Measurements from ENCODE around the gene RMND5B. TPM values are rescaled to one million over a fixed set of nuclear protein-coding genes. Genes with fewer than 3 reads are reported as not detected.

Gene RMND5B
- total RNA-seq, 2 experiments from 2014 or later = 24.1 to 28.7 TPM

GRCh38 chr5:178176791-178177190, 46.0 kb downstream of the RMND5B start:
- H3K9me3 Mint-ChIP-seq (ENCODE audit: low read depth) = no peaks in the 10 kb centered on the region
- DNase-seq (no peak), ATAC-seq (no peak)
- no peak overlapping the region for H3K27ac Mint-ChIP-seq
- ChIA-PET POLR2A (no interaction called here), CTCF (interaction anchor here (1.1 to 1.7 kb wide), 2 partner anchors 9 to 87 kb away, joined by 3 read pairs; no protein-coding TSS in a partner anchor)
- H3K36me3 Mint-ChIP-seq (ENCODE audit: low read depth) = no peaks in the 10 kb centered on the region
- no peaks in the 10 kb centered on the region for H3K4me1 Mint-ChIP-seq
- no peak overlapping the region for H3K4me3 Mint-ChIP-seq
- H3K27me3 Mint-ChIP-seq = peaks cover 2% of the 10 kb centered on the region
- intact Hi-C loops (cut with DNase I, micrococcal nuclease) = no loop called here

- CTCF ChIA-PET = interaction anchor here (0.7 kb wide), 1 partner anchor 119 kb away, joined by 3 read pairs; no protein-coding TSS in a partner anchor
- Mint-ChIP-seq H3K27me3 (peaks cover 2% of the 10 kb centered on the region), H3K4me3 (no peak overlapping the region), H3K27ac (no peak overlapping the region), H3K4me1 (peaks cover 7% of the 10 kb centered on the region), H3K36me3 (ENCODE audit: low read depth) (no peaks in the 10 kb centered on the region), H3K9me3 (ENCODE audit: low read depth) (no peaks in the 10 kb centered on the region)
- DNase-seq (no peak), ATAC-seq (no peak)
- intact Hi-C loops (cut with DNase I, micrococcal nuclease) = no loop called here
- POLR2A ChIA-PET = no interaction called here
These were observed 46.8 kb downstream of the RMND5B start for GRCh38 chr5:178177569-178177968.

- ChIA-PET CTCF (interaction anchor here (0.6 to 1.4 kb wide), 2 partner anchors 118 to 611 kb away, joined by 3 to 4 read pairs; no protein-coding TSS in a partner anchor), POLR2A (interaction anchor here (0.6 kb wide), 2 partner anchors 9 to 33 kb away, joined by 3 read pairs; no protein-coding TSS in a partner anchor)
- Mint-ChIP-seq H3K27ac (no peak overlapping the region), H3K9me3 (ENCODE audit: low read depth) (no peaks in the 10 kb centered on the region), H3K4me1 (peaks cover 7% of the 10 kb centered on the region), H3K27me3 (peaks cover 2% of the 10 kb centered on the region), H3K4me3 (no peak overlapping the region), H3K36me3 (ENCODE audit: low read depth) (no peaks in the 10 kb centered on the region)
- DNase-seq (no peak), ATAC-seq (no peak)
- intact Hi-C loops (cut with DNase I, micrococcal nuclease) = no loop called here
These were observed 49.5 kb downstream of the RMND5B start for GRCh38 chr5:178180141-178180863.

- CTCF ChIA-PET = interaction anchor here (0.6 kb wide), 1 partner anchor 116 kb away, joined by 3 read pairs; no protein-coding TSS in a partner anchor
- no peak for DNase-seq
- Mint-ChIP-seq H3K9me3 (ENCODE audit: low read depth) (no peaks in the 10 kb centered on the region), H3K4me1 (peaks cover 7% of the 10 kb centered on the region), H3K27ac (no peak overlapping the region), H3K36me3 (ENCODE audit: low read depth) (no peaks in the 10 kb centered on the region), H3K27me3 (no peaks in the 10 kb centered on the region), H3K4me3 (no peak overlapping the region)
- peak; percentile 26 for ATAC-seq
- POLR2A ChIA-PET = interaction anchor here (1.5 kb wide), 1 partner anchor 22 kb away, joined by 3 read pairs; the partner anchor contains the start of gene HNRNPAB
- intact Hi-C loops (cut with DNase I, micrococcal nuclease) = no loop called here
These were observed 51.5 kb downstream of the RMND5B start for GRCh38 chr5:178182158-178182876.

- intact Hi-C loops (cut with DNase I, micrococcal nuclease) = no loop called here
- DNase-seq (no peak), ATAC-seq (peak; percentile 30)
- H3K4me3 Mint-ChIP-seq = no peak overlapping the region
- CTCF ChIA-PET = no interaction called here
- peaks cover 7% of the 10 kb centered on the region for H3K4me1 Mint-ChIP-seq
- POLR2A ChIA-PET = no interaction called here
- no peaks in the 10 kb centered on the region for H3K36me3 Mint-ChIP-seq (ENCODE audit: low read depth)
- H3K27me3 Mint-ChIP-seq = peaks cover 9% of the 10 kb centered on the region
- no peak overlapping the region for H3K27ac Mint-ChIP-seq
- no peaks in the 10 kb centered on the region for H3K9me3 Mint-ChIP-seq (ENCODE audit: low read depth)
These were observed 55.6 kb downstream of the RMND5B start for GRCh38 chr5:178186427-178186826.

GRCh38 chr5:178187014-178187413, 56.2 kb downstream of the RMND5B start, which contains the start of gene GMCL2:
Gene GMCL2 (minus strand): TSS chr5:178187371. CDS start chr5:178187299, 72 bp downstream.
- ChIA-PET CTCF (no interaction called here), POLR2A (no interaction called here)
- Mint-ChIP-seq H3K36me3 (ENCODE audit: low read depth) (no peaks in the 10 kb centered on the region), H3K9me3 (ENCODE audit: low read depth) (no peaks in the 10 kb centered on the region), H3K4me3 (no peak within 1 kb of the TSS), H3K4me1 (peaks cover 6% of the 10 kb centered on the region), H3K27me3 (peaks cover 9% of the 10 kb centered on the region), H3K27ac (no peak within 1 kb of the TSS)
- ATAC-seq (no peak), DNase-seq (no peak)
- intact Hi-C loops (cut with DNase I, micrococcal nuclease) = no loop called here

- ChIA-PET CTCF (interaction anchor here (1.4 kb wide), 1 partner anchor 18 kb away, joined by 4 read pairs; no protein-coding TSS in a partner anchor), POLR2A (interaction anchor here (0.6 to 0.8 kb wide), 2 partner anchors 9 to 15 kb away, joined by 3 read pairs; partner anchors contain the start of gene HNRNPAB)
- H3K27ac Mint-ChIP-seq = no peak overlapping the region
- DNase-seq = no peak
- no peaks in the 10 kb centered on the region for H3K36me3 Mint-ChIP-seq (ENCODE audit: low read depth)
- H3K4me3 Mint-ChIP-seq = no peak overlapping the region
- peaks cover 3% of the 10 kb centered on the region for H3K4me1 Mint-ChIP-seq
- intact Hi-C loops (cut with DNase I, micrococcal nuclease) = no loop called here
- no peak for ATAC-seq
- peaks cover 19% of the 10 kb centered on the region for H3K27me3 Mint-ChIP-seq
- no peaks in the 10 kb centered on the region for H3K9me3 Mint-ChIP-seq (ENCODE audit: low read depth)
These were observed 58.6 kb downstream of the RMND5B start for GRCh38 chr5:178189433-178189832.

GRCh38 chr5:178191661-178192060, 60.8 kb downstream of the RMND5B start:
- ATAC-seq = no peak
- DNase-seq = no peak
- H3K4me1 Mint-ChIP-seq = peaks cover 3% of the 10 kb centered on the region
- CTCF ChIA-PET = no interaction called here
- no peaks in the 10 kb centered on the region for H3K9me3 Mint-ChIP-seq (ENCODE audit: low read depth)
- POLR2A ChIA-PET = no interaction called here
- H3K4me3 Mint-ChIP-seq = no peak overlapping the region
- intact Hi-C loops (cut with DNase I, micrococcal nuclease) = no loop called here
- no peaks in the 10 kb centered on the region for H3K36me3 Mint-ChIP-seq (ENCODE audit: low read depth)
- no peak overlapping the region for H3K27ac Mint-ChIP-seq
- H3K27me3 Mint-ChIP-seq = peaks cover 21% of the 10 kb centered on the region

GRCh38 chr5:178192244-178192643, 61.4 kb downstream of the RMND5B start:
- DNase-seq = no peak
- ChIA-PET POLR2A (no interaction called here), CTCF (no interaction called here)
- H3K4me3 Mint-ChIP-seq = no peak overlapping the region
- H3K4me1 Mint-ChIP-seq = peaks cover 3% of the 10 kb centered on the region
- no peak for ATAC-seq
- no peaks in the 10 kb centered on the region for H3K36me3 Mint-ChIP-seq (ENCODE audit: low read depth)
- no peaks in the 10 kb centered on the region for H3K9me3 Mint-ChIP-seq (ENCODE audit: low read depth)
- no peak overlapping the region for H3K27ac Mint-ChIP-seq
- intact Hi-C loops (cut with DNase I, micrococcal nuclease) = no loop called here
- peaks cover 21% of the 10 kb centered on the region for H3K27me3 Mint-ChIP-seq

GRCh38 chr5:178192787-178193186, 62.0 kb downstream of the RMND5B start:
- DNase-seq (no peak), ATAC-seq (no peak)
- no peaks in the 10 kb centered on the region for H3K9me3 Mint-ChIP-seq (ENCODE audit: low read depth)
- no peaks in the 10 kb centered on the region for H3K36me3 Mint-ChIP-seq (ENCODE audit: low read depth)
- no peak overlapping the region for H3K27ac Mint-ChIP-seq
- POLR2A ChIA-PET = no interaction called here
- peaks cover 3% of the 10 kb centered on the region for H3K4me1 Mint-ChIP-seq
- CTCF ChIA-PET = no interaction called here
- peaks cover 21% of the 10 kb centered on the region for H3K27me3 Mint-ChIP-seq
- intact Hi-C loops (cut with DNase I, micrococcal nuclease) = no loop called here
- no peak overlapping the region for H3K4me3 Mint-ChIP-seq

GRCh38 chr5:178193251-178193809, 62.5 kb downstream of the RMND5B start:
- H3K4me1 Mint-ChIP-seq = peaks cover 3% of the 10 kb centered on the region
- ATAC-seq = no peak
- peaks cover 20% of the 10 kb centered on the region for H3K27me3 Mint-ChIP-seq
- DNase-seq = no peak
- intact Hi-C loops (cut with DNase I, micrococcal nuclease) = no loop called here
- H3K4me3 Mint-ChIP-seq = no peak overlapping the region
- CTCF ChIA-PET = no interaction called here
- no peaks in the 10 kb centered on the region for H3K9me3 Mint-ChIP-seq (ENCODE audit: low read depth)
- no peak overlapping the region for H3K27ac Mint-ChIP-seq
- no peaks in the 10 kb centered on the region for H3K36me3 Mint-ChIP-seq (ENCODE audit: low read depth)
- POLR2A ChIA-PET = interaction anchor here (0.6 kb wide), 1 partner anchor 1824 kb away, joined by 4 read pairs; no protein-coding TSS in a partner anchor

Data from activated CD4-positive, alpha-beta T cell treated with anti-CD3 and anti-CD28 coated beads for 36 hours (primary cell).